Measurements from ENCODE around the gene FGD3.

GRCh38 chr9:93024646-93024910 is 77.3 kb downstream of the FGD3 start:
- TF ChIP-seq POLR2AphosphoS5 (IDR thresholded peaks at IDR 0.05; ENCODE audit: borderline replicate concordance, low read depth, low read length) (no peak), EZH2 (IDR thresholded peaks at IDR 0.05) (no peak), FOXP2 (optimal IDR thresholded peaks at IDR 0.05; ENCODE audit: control extremely low read depth, extremely low read length, insufficient read depth) (no peak)
